Stimulated activated CD4-positive, alpha-beta T cell treated with anti-CD3 and anti-CD28 coated beads, Interleukin-4, amount 100 ng/mL, for 24 hours (primary cell): ENCODE data around the gene ACVR1B.
A peak's percentile ranks its signal among the peaks of the same experiment; 100 is the strongest.

Experiments used
- DNase-seq: peaks from one replicate; pipeline ENCODE4 v3.0.0-alpha.2; 2020

ACVR1B gene

GRCh38 chr12:51917746-51918453, 33.6 kb upstream of the ACVR1B start:
- no peak for DNase-seq

- DNase-seq = no peak
These were observed 31.5 kb upstream of the ACVR1B start for GRCh38 chr12:51920046-51920445.

GRCh38 chr12:51921017-51921725, 30.3 kb upstream of the ACVR1B start:
- DNase-seq = no peak

- DNase-seq = no peak
These were observed 29.4 kb upstream of the ACVR1B start for GRCh38 chr12:51922146-51922545.

- no peak for DNase-seq
These were observed 28.6 kb upstream of the ACVR1B start for GRCh38 chr12:51922762-51923505.

- peak; percentile 59 for DNase-seq
These were observed 27.8 kb upstream of the ACVR1B start for GRCh38 chr12:51923506-51924365.

- no peak for DNase-seq
These were observed 26.8 kb upstream of the ACVR1B start for GRCh38 chr12:51924551-51925319.

GRCh38 chr12:51925346-51926063, 26.0 kb upstream of the ACVR1B start:
- DNase-seq = no peak

- no peak for DNase-seq
These were observed 25.4 kb upstream of the ACVR1B start for GRCh38 chr12:51926064-51926632.

GRCh38 chr12:51926718-51927117, 24.8 kb upstream of the ACVR1B start:
- DNase-seq = peak; percentile 55

GRCh38 chr12:51932218-51933076, 19.1 kb upstream of the ACVR1B start:
- DNase-seq = no peak

GRCh38 chr12:51934080-51934479, 17.4 kb upstream of the ACVR1B start:
- no peak for DNase-seq

GRCh38 chr12:51937926-51938325, 13.6 kb upstream of the ACVR1B start:
- no peak for DNase-seq

GRCh38 chr12:51938726-51939125, 12.8 kb upstream of the ACVR1B start:
- no peak for DNase-seq

GRCh38 chr12:51941011-51941581, 10.4 kb upstream of the ACVR1B start:
- DNase-seq = no peak

- no peak for DNase-seq
These were observed 9.9 kb upstream of the ACVR1B start for GRCh38 chr12:51941604-51942003.

GRCh38 chr12:51942056-51942455, 9.4 kb upstream of the ACVR1B start:
- DNase-seq = no peak

- no peak for DNase-seq
These were observed 8.9 kb upstream of the ACVR1B start for GRCh38 chr12:51942501-51943000.

GRCh38 chr12:51943346-51943745, 8.2 kb upstream of the ACVR1B start:
- no peak for DNase-seq
